ENCODE measurements around the gene ASTN2. TPM values are rescaled to one million over a fixed set of nuclear protein-coding genes. Genes with fewer than 3 reads are reported as not detected.

ASTN2 gene
- polyA plus RNA-seq, 1 experiment = 12.8 TPM

DNA sequence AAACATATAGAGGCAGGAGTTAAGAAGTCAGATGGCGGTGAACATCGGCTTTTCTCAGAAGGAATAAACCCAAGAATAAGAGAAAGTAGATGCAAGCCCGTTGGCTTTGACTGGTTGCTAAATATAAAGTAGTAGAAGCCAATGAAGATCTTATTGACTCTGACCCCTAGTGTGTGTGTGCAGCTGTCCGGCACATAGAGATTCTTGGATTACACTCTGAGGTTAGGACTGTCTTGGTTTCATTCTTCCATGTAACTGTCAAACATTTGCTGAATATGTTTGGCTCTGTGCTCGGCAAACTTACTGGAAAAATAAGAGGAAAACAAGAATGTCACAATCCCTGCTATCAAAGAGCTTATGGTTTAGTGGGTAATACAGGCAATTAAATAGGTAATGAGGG is 54.9 kb downstream of the ASTN2 start:
- CTCF ChIA-PET = no interaction called here
- no peaks in the 10 kb centered on the region for H3K27me3 ChIP-seq (ENCODE audit: control insufficient read depth, insufficient read depth, low read length)
- no peaks in the 10 kb centered on the region for H3K36me3 ChIP-seq (ENCODE audit: control insufficient read depth, insufficient read depth, low read length)
- POLR2A ChIA-PET = no interaction called here
- H3K4me3 ChIP-seq (ENCODE audit: low read depth, low read length) = no peak overlapping the region
- no peak for TF ChIP-seq CTCF (IDR thresholded peaks at IDR 0.05; ENCODE audit: insufficient read depth, low read depth, low read length)
- no peak for DNase-seq (ENCODE audit: low read depth)

- TF ChIP-seq CTCF (IDR thresholded peaks at IDR 0.05; ENCODE audit: insufficient read depth, low read depth, low read length) = no peak
- POLR2A ChIA-PET = no interaction called here
- CTCF ChIA-PET = interaction anchor here (1.3 kb wide), 1 partner anchor 10 kb away, joined by 3 read pairs; no protein-coding TSS in a partner anchor
- DNase-seq (ENCODE audit: low read depth) = no peak
- no peaks in the 10 kb centered on the region for H3K27me3 ChIP-seq (ENCODE audit: control insufficient read depth, insufficient read depth, low read length)
- H3K4me3 ChIP-seq (ENCODE audit: low read depth, low read length) = no peak overlapping the region
- no peaks in the 10 kb centered on the region for H3K36me3 ChIP-seq (ENCODE audit: control insufficient read depth, insufficient read depth, low read length)
Measured at GRCh38 chr9:117355542-117355941, 59.3 kb downstream of the ASTN2 start.

GRCh38 chr9:117354997-117355396 is 59.9 kb downstream of the ASTN2 start:
- DNase-seq (ENCODE audit: low read depth) = no peak
- no peak overlapping the region for H3K4me3 ChIP-seq (ENCODE audit: low read depth, low read length)
- H3K27me3 ChIP-seq (ENCODE audit: control insufficient read depth, insufficient read depth, low read length) = no peaks in the 10 kb centered on the region
- TF ChIP-seq CTCF (IDR thresholded peaks at IDR 0.05; ENCODE audit: insufficient read depth, low read depth, low read length) = no peak
- ChIA-PET CTCF (interaction anchor here (1.3 kb wide), 1 partner anchor 10 kb away, joined by 3 read pairs; no protein-coding TSS in a partner anchor), POLR2A (no interaction called here)
- H3K36me3 ChIP-seq (ENCODE audit: control insufficient read depth, insufficient read depth, low read length) = no peaks in the 10 kb centered on the region

- DNase-seq (ENCODE audit: low read depth) = no peak
- TF ChIP-seq CTCF (IDR thresholded peaks at IDR 0.05; ENCODE audit: insufficient read depth, low read depth, low read length) = no peak
- H3K27me3 ChIP-seq (ENCODE audit: control insufficient read depth, insufficient read depth, low read length) = no peaks in the 10 kb centered on the region
- no peak overlapping the region for H3K4me3 ChIP-seq (ENCODE audit: low read depth, low read length)
- CTCF ChIA-PET = interaction anchor here (1.3 kb wide), 1 partner anchor 9 kb away, joined by 3 read pairs; no protein-coding TSS in a partner anchor
- POLR2A ChIA-PET = no interaction called here
- H3K36me3 ChIP-seq (ENCODE audit: control insufficient read depth, insufficient read depth, low read length) = no peaks in the 10 kb centered on the region
Measured at GRCh38 chr9:117354244-117354847, 60.5 kb downstream of the ASTN2 start.

DNA sequence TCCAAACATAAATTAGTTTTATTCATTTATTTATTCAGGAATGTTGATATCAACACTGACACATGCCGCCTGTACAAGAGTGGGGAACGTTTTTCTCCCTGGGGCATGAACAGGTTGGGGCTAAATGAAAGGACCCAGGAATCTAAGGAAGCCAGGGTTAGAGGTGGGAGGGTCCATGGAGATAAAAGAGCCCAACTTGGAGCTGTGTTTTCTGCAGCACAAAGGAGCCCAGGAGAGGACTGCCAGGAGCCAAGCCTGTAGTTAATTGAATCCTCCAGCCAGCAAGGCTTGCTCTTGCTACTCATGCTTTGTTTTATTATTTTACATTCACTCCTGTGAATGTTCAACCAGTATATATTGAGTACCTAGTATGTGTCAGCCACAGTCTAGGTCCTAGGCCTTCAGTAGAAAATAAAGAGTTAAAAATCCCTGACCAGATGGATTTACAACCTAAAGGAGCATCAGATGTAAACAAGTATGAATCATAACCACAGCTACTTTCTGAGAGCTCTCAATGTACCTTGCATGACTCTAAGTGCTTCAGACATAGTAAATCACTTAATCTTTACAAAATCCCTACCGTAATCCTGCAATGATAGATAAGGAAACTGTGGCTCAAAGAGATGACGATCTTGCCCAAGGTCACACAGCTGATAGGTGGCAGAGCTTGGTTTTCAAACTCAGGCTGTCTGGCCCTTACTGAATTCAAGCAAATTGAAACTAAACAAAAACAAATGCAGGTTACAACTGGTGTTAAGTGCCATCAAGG is 69.8 kb downstream of the ASTN2 start:
- ChIA-PET POLR2A (no interaction called here), CTCF (interaction anchor here (1.0 kb wide), 1 partner anchor 10 kb away, joined by 3 read pairs; no protein-coding TSS in a partner anchor)
- TF ChIP-seq CTCF (IDR thresholded peaks at IDR 0.05; ENCODE audit: insufficient read depth, low read depth, low read length) = no peak
- no peaks in the 10 kb centered on the region for H3K27me3 ChIP-seq (ENCODE audit: control insufficient read depth, insufficient read depth, low read length)
- DNase-seq (ENCODE audit: low read depth) = no peak
- H3K4me3 ChIP-seq (ENCODE audit: low read depth, low read length) = no peak overlapping the region
- no peaks in the 10 kb centered on the region for H3K36me3 ChIP-seq (ENCODE audit: control insufficient read depth, insufficient read depth, low read length)
